GM18511 (cell line): Measurements from ENCODE around the gene KLHL33.

Experiments
- ATAC-seq: cut with Tn5 transposase; IDR thresholded peaks from one replicate; pipeline ENCODE4 v1.9.1; 2021; ENCODE audit warnings: mild to moderate bottlenecking, moderate library complexity; ENCODE audit not compliant: unreplicated experiment

Gene KLHL33

DNA sequence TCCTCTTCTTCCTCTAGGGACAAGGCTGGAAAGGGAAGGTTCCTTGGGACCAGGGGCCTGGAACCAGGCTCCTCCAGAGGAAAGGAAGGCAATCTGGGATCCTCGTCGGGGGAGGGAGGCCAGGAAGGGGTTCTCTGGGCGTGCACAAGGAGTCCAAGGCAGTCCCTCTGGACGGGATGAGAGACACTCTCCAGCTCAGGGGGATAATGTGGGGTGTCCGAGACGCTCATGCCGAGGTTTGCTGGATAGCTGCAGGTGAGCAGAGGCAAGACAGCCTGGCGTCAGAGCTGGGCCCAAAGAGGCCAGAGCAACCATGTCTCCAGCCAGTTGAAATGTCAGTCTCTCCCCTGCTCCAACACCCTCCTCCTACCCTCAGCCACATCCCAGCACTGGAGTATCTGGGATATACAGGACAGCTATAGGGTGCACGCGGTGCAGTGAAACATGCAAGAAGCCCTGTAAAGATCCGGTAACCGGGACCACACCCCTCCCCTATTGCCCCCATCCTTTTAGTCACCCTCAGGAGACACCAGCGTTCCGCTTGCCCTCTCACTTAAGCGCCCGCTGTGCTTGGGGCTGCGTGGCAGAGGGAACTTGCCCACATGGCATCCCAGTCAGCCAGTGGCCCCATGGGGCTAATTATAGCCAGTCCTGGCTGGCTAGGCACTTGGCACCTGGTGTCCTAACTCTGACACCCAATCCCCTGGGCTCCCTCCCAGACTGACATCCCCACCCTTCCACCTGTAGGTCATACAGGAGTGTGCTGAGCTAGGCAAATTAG, at the start of gene KLHL33:
Gene KLHL33, minus strand, starts transcription at position 585 of the 781 bp plus-strand sequence. Its CDS starts 355 bp downstream, at position 230.
- ATAC-seq, result no peak

GRCh38 chr14:20482382-20482781, 46.4 kb upstream of the KLHL33 start:
- no peak for ATAC-seq

DNA sequence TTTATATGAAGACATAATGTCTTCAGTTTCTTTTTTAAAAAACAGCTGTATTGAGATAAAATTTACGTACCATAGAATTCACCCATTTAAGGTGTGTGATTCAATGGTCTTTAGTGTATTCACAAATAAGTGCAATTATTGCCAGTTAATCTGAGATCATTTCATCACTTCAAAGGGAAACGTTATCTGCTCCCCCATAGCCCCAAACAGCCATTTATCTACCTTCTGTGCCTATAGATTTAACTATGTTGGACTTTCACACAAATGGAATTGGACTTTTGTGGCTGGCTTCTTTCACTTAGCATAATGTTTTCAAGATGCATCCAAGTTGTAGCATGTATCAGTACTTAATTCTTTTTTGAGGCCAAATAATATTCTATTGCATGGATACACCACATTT, 42.9 kb upstream of the KLHL33 start:
- no peak for ATAC-seq

- ATAC-seq, result no peak
Measured at GRCh38 chr14:20477211-20477876, 41.4 kb upstream of the KLHL33 start.

GRCh38 chr14:20476776-20477175, 40.8 kb upstream of the KLHL33 start:
- ATAC-seq, result no peak

- no peak for ATAC-seq
Measured at GRCh38 chr14:20472536-20473169, 36.7 kb upstream of the KLHL33 start.

- no peak for ATAC-seq
Measured at GRCh38 chr14:20470603-20470901, 34.6 kb upstream of the KLHL33 start.

- peak; percentile 38 for ATAC-seq
Measured at GRCh38 chr14:20469890-20470602, 34.1 kb upstream of the KLHL33 start.

DNA sequence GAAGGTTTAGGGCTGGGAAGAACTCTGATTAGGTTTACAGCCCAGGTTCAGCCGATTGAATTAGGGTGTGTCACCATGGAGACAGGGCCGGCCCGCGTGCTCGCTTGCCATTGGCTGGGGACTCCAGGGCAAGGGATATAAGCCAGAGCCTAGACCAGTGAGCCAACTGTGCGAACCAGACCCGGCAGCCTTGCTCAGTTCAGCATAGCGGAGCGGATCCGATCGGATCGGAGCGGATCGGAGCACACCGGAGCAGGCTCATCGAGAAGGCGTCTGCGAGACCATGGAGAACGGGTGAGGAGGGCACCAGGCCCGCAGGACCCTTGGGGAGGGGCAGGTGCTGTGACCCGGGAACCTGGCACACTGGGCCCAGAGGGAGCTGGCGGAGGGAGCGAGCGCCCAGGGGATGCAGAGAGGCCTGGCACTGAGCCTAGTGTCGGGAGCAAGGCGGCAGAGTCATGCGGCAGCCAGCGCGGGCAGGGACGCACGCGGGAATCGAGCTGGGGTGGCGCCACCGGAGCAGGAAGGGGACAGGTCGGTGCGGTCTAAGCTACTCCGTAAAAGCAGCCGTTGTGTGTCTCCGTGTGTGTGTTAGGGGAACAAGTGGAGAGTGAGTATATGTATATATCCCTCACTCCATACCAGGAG, 33.4 kb upstream of the KLHL33 start, which contains the start of gene PNP:
Gene PNP, plus strand, starts transcription at position 165 of the 648 bp plus-strand sequence. Its CDS starts 119 bp downstream, at position 284.
- ATAC-seq, result peak; percentile 97

- ATAC-seq, result peak; percentile 10
Measured at GRCh38 chr14:20468764-20469241, 32.8 kb upstream of the KLHL33 start.

GRCh38 chr14:20461225-20462141, 25.5 kb upstream of the KLHL33 start, which contains the start of gene PIP4P1:
PIP4P1 (minus strand) TSS chr14:20461434; CDS start chr14:20461325, 109 bp downstream.
- ATAC-seq, result peak; percentile 95

DNA sequence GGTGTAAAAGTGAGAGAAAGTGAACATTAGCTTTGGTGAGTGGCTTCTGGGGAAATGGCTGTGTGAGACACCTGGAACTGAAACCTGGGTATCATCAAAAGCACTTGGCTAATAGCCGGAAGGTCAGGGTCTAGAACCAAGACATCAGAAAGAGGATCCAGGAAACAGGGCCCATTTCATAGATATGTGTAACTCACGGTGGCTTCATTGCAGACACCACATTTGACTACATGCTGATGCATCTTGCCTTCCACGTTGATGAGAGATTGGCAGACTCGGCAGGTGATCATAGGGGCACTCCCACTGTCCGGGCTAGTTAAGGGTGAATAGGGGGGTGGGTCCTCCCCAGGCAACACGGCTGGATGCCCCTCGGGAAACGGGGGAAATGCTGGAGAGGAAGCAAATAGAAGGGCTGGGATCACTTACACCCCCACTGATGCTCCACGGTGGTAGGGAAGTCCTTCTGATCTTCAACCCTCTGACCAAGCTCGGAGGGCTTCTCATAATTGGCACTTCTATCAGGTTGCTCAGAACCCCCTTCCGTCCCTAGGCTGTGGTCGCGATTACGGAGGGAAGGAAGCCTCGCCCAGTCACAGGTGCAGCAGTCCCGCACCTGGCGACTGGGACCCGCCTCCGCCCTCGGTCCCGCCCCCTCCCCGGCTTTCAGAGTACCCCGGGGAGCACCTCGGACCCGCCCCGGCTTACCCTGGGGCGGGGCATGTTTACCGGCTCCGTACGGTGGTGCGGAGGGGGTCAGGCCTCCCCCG, 24.7 kb upstream of the KLHL33 start:
- ATAC-seq, result peak; percentile 12

GRCh38 chr14:20458031-20458789, 22.2 kb upstream of the KLHL33 start:
- no peak for ATAC-seq

GRCh38 chr14:20456971-20457370, 21.0 kb upstream of the KLHL33 start:
- no peak for ATAC-seq

GRCh38 chr14:20455355-20456300, 19.7 kb upstream of the KLHL33 start:
- peak; percentile 58 for ATAC-seq

GRCh38 chr14:20454516-20455354, 18.8 kb upstream of the KLHL33 start, which contains the start of the genes APEX1 and OSGEP:
APEX1 (plus strand) TSS chr14:20455226; CDS start chr14:20455646, 420 bp downstream.
OSGEP (minus strand) TSS chr14:20454812; CDS start chr14:20454683, 129 bp downstream.
- ATAC-seq, result peak; percentile 92
